ENCODE measurements around the gene SSH3. TPM values are rescaled to one million over a fixed set of nuclear protein-coding genes. Genes with fewer than 3 reads are reported as not detected.

SSH3 gene
- polyA plus RNA-seq, 1 donor from 2014 or later: 0.89 TPM

GRCh38 chr11:67307545-67308001, 4.2 kb downstream of the SSH3 start:
- TF ChIP-seq EP300 (conservative IDR thresholded peaks at IDR 0.05; ENCODE audit: poor library complexity, severe bottlenecking): no peak
- no peak for TF ChIP-seq TAF1 (IDR thresholded peaks at IDR 0.05; ENCODE audit: low read depth)
- no peak for TF ChIP-seq RAD21 (conservative IDR thresholded peaks at IDR 0.05)
- no peak for TF ChIP-seq EZH2 (IDR thresholded peaks at IDR 0.05; ENCODE audit: borderline replicate concordance, insufficient read depth, low read length, poor library complexity, severe bottlenecking)
- no peak for TF ChIP-seq REST (IDR thresholded peaks at IDR 0.05; ENCODE audit: borderline replicate concordance)
- TF ChIP-seq POLR2AphosphoS5 (IDR thresholded peaks at IDR 0.05): no peak
- H2AFZ ChIP-seq (ENCODE audit: low read depth, low read length): no peak overlapping the region
- no peaks in the 10 kb centered on the region for H3K36me3 ChIP-seq (ENCODE audit: insufficient read depth, low read length)
- H3K4me2 ChIP-seq (ENCODE audit: low read length): no peak overlapping the region
- no peaks in the 10 kb centered on the region for H3K9me3 ChIP-seq (ENCODE audit: low read length)
- H3K27ac ChIP-seq (ENCODE audit: low read length): no peak overlapping the region
- H3K9me2 ChIP-seq (ENCODE audit: insufficient read depth, low read length): no peaks in the 10 kb centered on the region
- H4K20me1 ChIP-seq (ENCODE audit: insufficient read depth): no peaks in the 10 kb centered on the region
- H3K4me3 ChIP-seq (ENCODE audit: low read length): no peak overlapping the region
- H3K27me3 ChIP-seq (ENCODE audit: insufficient read depth, low read depth, low read length): peaks cover 16% of the 10 kb centered on the region
- H3K79me2 ChIP-seq (replicated peaks; ENCODE audit: insufficient read depth, low read length): no peaks in the 10 kb centered on the region
- no peaks in the 10 kb centered on the region for H3F3A ChIP-seq (ENCODE audit: insufficient read depth, low read length, poor library complexity, severe bottlenecking)
- H3K9ac ChIP-seq (ENCODE audit: low read length): no peak overlapping the region

GRCh38 chr11:67308031-67308866, 4.9 kb downstream of the SSH3 start:
- Histone ChIP-seq H2AFZ (ENCODE audit: low read depth, low read length) (no peak overlapping the region), H3K27ac (ENCODE audit: low read length) (no peak overlapping the region), H3K27me3 (ENCODE audit: insufficient read depth, low read depth, low read length) (peaks cover 9% of the 10 kb centered on the region), H3F3A (ENCODE audit: insufficient read depth, low read length, poor library complexity, severe bottlenecking) (no peaks in the 10 kb centered on the region), H3K9me3 (ENCODE audit: low read length) (no peaks in the 10 kb centered on the region), H3K4me2 (ENCODE audit: low read length) (no peak overlapping the region), H3K9me2 (ENCODE audit: insufficient read depth, low read length) (no peaks in the 10 kb centered on the region), H3K9ac (ENCODE audit: low read length) (no peak overlapping the region), H3K36me3 (ENCODE audit: insufficient read depth, low read length) (no peaks in the 10 kb centered on the region), H3K4me3 (ENCODE audit: low read length) (no peak overlapping the region), H3K79me2 (replicated peaks; ENCODE audit: insufficient read depth, low read length) (no peaks in the 10 kb centered on the region), H4K20me1 (ENCODE audit: insufficient read depth) (no peaks in the 10 kb centered on the region)
- no peak for TF ChIP-seq RAD21 (conservative IDR thresholded peaks at IDR 0.05)
- no peak for TF ChIP-seq POLR2AphosphoS5 (IDR thresholded peaks at IDR 0.05)
- no peak for TF ChIP-seq TAF1 (IDR thresholded peaks at IDR 0.05; ENCODE audit: low read depth)

DNA sequence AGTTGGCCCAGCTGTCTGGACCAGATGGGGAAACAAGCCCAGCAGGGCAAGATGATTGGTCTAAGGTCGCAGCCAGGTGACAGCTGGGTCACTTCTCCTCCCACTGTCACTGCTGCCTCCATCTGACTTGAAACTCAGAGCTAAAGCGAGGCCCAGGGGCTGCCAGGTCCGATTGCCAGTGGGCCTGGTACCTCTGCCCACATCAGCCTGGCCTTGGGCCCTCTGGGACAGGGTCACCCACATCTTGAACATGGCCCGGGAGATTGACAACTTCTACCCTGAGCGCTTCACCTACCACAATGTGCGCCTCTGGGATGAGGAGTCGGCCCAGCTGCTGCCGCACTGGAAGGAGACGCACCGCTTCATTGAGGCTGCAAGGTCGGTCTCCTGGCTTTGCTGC, 5.8 kb downstream of the SSH3 start:
- H3K27me3 ChIP-seq (ENCODE audit: insufficient read depth, low read depth, low read length): peaks cover 1% of the 10 kb centered on the region
- TF ChIP-seq CTCF (IDR thresholded peaks at IDR 0.05; ENCODE audit: poor library complexity, severe bottlenecking) (no peak), POLR2AphosphoS5 (IDR thresholded peaks at IDR 0.05) (no peak), TAF1 (IDR thresholded peaks at IDR 0.05; ENCODE audit: low read depth) (no peak), RAD21 (conservative IDR thresholded peaks at IDR 0.05) (no peak), MXI1 (conservative IDR thresholded peaks at IDR 0.05; ENCODE audit: poor library complexity, severe bottlenecking) (no peak)
- H3K9me3 ChIP-seq (ENCODE audit: low read length): no peaks in the 10 kb centered on the region

More for the DNA sequence above, 5.8 kb downstream of the SSH3 start:
- H3K27ac ChIP-seq (ENCODE audit: low read length): no peak overlapping the region
- H2AFZ ChIP-seq (ENCODE audit: low read depth, low read length): no peak overlapping the region
- H3K9ac ChIP-seq (ENCODE audit: low read length): no peak overlapping the region
- H3K9me2 ChIP-seq (ENCODE audit: insufficient read depth, low read length): no peaks in the 10 kb centered on the region
- no peaks in the 10 kb centered on the region for H3F3A ChIP-seq (ENCODE audit: insufficient read depth, low read length, poor library complexity, severe bottlenecking)
- no peak overlapping the region for H3K4me3 ChIP-seq (ENCODE audit: low read length)
- no peaks in the 10 kb centered on the region for H4K20me1 ChIP-seq (ENCODE audit: insufficient read depth)
- no peaks in the 10 kb centered on the region for H3K79me2 ChIP-seq (replicated peaks; ENCODE audit: insufficient read depth, low read length)
- no peak overlapping the region for H3K4me2 ChIP-seq (ENCODE audit: low read length)
- no peaks in the 10 kb centered on the region for H3K36me3 ChIP-seq (ENCODE audit: insufficient read depth, low read length)

All from neural cell (in vitro differentiated cells).